Mucosa of descending colon (tissue), 3 donors: ENCODE data around the gene LEMD1. TPM values are rescaled to one million over a fixed set of nuclear protein-coding genes. Genes with fewer than 3 reads are reported as not detected.

Experiments
- ATAC-seq: fragments of 200-7000 bp; cut with Tn5 transposase; one replicate; pipeline ENCODE4 v1.9.1; 2020; ENCODE audit warnings: mild to moderate bottlenecking, moderate library complexity
- DNase-seq, 3 donors: peaks; one replicate each; pipeline ENCODE4 v3.0.0-alpha.2; 2020
- H3K36me3 ChIP-seq: fragments of 200-600 bp; one replicate; pipeline ENCODE4 v1.8.0; 2021; ENCODE audit warnings: low read depth, mild to moderate bottlenecking
- H3K4me1 ChIP-seq: fragments of 200-600 bp; one replicate; pipeline ENCODE4 v1.8.0; 2021; ENCODE audit warnings: low read depth, mild to moderate bottlenecking
- H3K4me3 ChIP-seq: fragments of 200-600 bp; one replicate; pipeline ENCODE4 v1.8.0; 2021; ENCODE audit warnings: mild to moderate bottlenecking
- H3K9me3 ChIP-seq: fragments of 200-600 bp; one replicate; pipeline ENCODE4 v1.8.0; 2021; ENCODE audit warnings: mild to moderate bottlenecking
- CTCF ChIP-seq: fragments of 200-600 bp; IDR thresholded peaks from one replicate; pipeline ENCODE4 v1.8.0; 2022; ENCODE audit warnings: antibody characterized with exemption, mild to moderate bottlenecking
- intact Hi-C, 2 donors: fragments of 100-400 bp; cut with DNase I in 1 of 2; cut with micrococcal nuclease in 1 of 2; formaldehyde crosslinking; loops; one replicate each; pipeline versions ENCODE4 v1.11.0 to v1.11.1; 2022; cut with DNase I, micrococcal nuclease
- total RNA-seq, 3 donors: library from RNA; stranded (reverse); fragmentation: NEBNext Ultra II Directional in 2 of 3; extraction: Animal tissue kit (Norgen Biotek cat#: 25700) in 2 of 3; gene quantifications; one replicate each; pipeline versions ENCODE4 v1.2.1 to v1.2.4, GENCODE V29; 2021 to 2023
- donor health status: DM: no; HTN: no; CAD: no; lungs with moderate emphysema.
- donor health status: DM: no; HTN: no; CAD: no.
- donor health status: DM: no; HTN: yes; CAD: no.

LEMD1 gene
- total RNA-seq, 3 donors from 2014 or later = not detected

GRCh38 chr1:205354259-205355074 is 67.4 kb downstream of the LEMD1 start:
- Histone ChIP-seq H3K4me1 (peaks cover 13% of the 10 kb centered on the region), H3K4me3 (no peak overlapping the region), H3K36me3 (no peaks in the 10 kb centered on the region), H3K9me3 (no peaks in the 10 kb centered on the region)
- intact Hi-C loops = loop anchor here in 1 of 2 donors (5.0 kb wide), 1 partner anchor 133 kb away; no protein-coding TSS in a partner anchor
- TF ChIP-seq CTCF = peak; percentile 78
- ATAC-seq = peak; percentile 40
- DNase-seq = peak in 1 of 3 donors; percentile 83

- Histone ChIP-seq H3K9me3 (no peaks in the 10 kb centered on the region), H3K4me3 (no peak overlapping the region), H3K36me3 (no peaks in the 10 kb centered on the region), H3K4me1 (peaks cover 13% of the 10 kb centered on the region)
- ATAC-seq (no peak), DNase-seq (no peak)
- no peak for TF ChIP-seq CTCF
- intact Hi-C loops = loop anchor here in 1 of 2 donors (5.0 kb wide), 1 partner anchor 134 kb away; no protein-coding TSS in a partner anchor
Measured at GRCh38 chr1:205353612-205354011, 68.2 kb downstream of the LEMD1 start.

- peaks cover 13% of the 10 kb centered on the region for H3K4me1 ChIP-seq
- H3K9me3 ChIP-seq = no peaks in the 10 kb centered on the region
- TF ChIP-seq CTCF = no peak
- intact Hi-C loops = loop anchor here in 1 of 2 donors (5.0 kb wide), 1 partner anchor 134 kb away; no protein-coding TSS in a partner anchor
- DNase-seq (no peak), ATAC-seq (no peak)
- no peak overlapping the region for H3K4me3 ChIP-seq
- H3K36me3 ChIP-seq = no peaks in the 10 kb centered on the region
Measured at GRCh38 chr1:205353191-205353590, 68.7 kb downstream of the LEMD1 start.

- H3K36me3 ChIP-seq = no peaks in the 10 kb centered on the region
- intact Hi-C loops = loop anchor here in 1 of 2 donors (5.0 kb wide), 1 partner anchor 135 kb away; no protein-coding TSS in a partner anchor
Measured at GRCh38 chr1:205351984-205352713, 69.7 kb downstream of the LEMD1 start.

More at GRCh38 chr1:205351984-205352713, 69.7 kb downstream of the LEMD1 start:
- Histone ChIP-seq H3K4me3 (no peak overlapping the region), H3K9me3 (no peaks in the 10 kb centered on the region), H3K4me1 (peaks cover 13% of the 10 kb centered on the region)
- peak; percentile 78 for ATAC-seq
- peak; percentile 78 to 80 (median 80) for DNase-seq
- TF ChIP-seq CTCF = no peak
